Measurements from ENCODE around the gene HK3.

HK3 gene

DNA sequence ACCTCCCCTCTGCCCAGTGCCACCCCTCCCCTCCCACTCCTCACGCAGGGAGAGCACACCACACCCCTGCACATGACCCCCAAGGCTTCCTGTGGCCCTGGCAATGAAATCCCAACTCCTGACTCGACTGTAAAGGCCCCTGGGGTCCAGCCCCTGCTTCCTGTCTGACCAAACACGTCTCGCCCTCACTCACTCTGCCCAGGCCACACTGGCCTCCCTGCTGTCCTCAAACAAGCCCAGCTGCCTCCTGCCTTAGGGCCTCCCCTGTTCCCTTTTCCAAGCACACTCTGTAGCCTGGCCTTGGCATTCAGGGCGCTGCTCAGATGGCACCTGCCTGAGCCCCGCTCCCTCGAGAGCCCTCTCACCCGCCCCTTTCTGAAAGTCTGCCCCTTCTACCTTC is 42.4 kb downstream of the HK3 start:
- no peak for DNase-seq
- H3K27ac ChIP-seq (ENCODE audit: low read length): no peak overlapping the region
- H3F3A ChIP-seq (ENCODE audit: insufficient read depth, low read length): no peaks in the 10 kb centered on the region
- no peaks in the 10 kb centered on the region for H3K36me3 ChIP-seq (replicated peaks; ENCODE audit: insufficient read depth, low read length)
- no peak overlapping the region for H3K9ac ChIP-seq (ENCODE audit: low read length)
- H3K4me2 ChIP-seq (ENCODE audit: low read depth, low read length): no peak overlapping the region
- no peak overlapping the region for H2AFZ ChIP-seq (ENCODE audit: low read length)
- no peaks in the 10 kb centered on the region for H3K4me1 ChIP-seq (ENCODE audit: low read length)
- no peak for TF ChIP-seq EZH2phosphoT487 (IDR thresholded peaks at IDR 0.05; ENCODE audit: low read length)
- TF ChIP-seq, protein P1, sequence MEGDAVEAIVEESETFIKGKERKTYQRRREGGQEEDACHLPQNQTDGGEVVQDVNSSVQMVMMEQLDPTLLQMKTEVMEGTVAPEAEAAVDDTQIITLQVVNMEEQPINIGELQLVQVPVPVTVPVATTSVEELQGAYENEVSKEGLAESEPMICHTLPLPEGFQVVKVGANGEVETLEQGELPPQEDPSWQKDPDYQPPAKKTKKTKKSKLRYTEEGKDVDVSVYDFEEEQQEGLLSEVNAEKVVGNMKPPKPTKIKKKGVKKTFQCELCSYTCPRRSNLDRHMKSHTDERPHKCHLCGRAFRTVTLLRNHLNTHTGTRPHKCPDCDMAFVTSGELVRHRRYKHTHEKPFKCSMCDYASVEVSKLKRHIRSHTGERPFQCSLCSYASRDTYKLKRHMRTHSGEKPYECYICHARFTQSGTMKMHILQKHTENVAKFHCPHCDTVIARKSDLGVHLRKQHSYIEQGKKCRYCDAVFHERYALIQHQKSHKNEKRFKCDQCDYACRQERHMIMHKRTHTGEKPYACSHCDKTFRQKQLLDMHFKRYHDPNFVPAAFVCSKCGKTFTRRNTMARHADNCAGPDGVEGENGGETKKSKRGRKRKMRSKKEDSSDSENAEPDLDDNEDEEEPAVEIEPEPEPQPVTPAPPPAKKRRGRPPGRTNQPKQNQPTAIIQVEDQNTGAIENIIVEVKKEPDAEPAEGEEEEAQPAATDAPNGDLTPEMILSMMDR (IDR thresholded peaks at IDR 0.05; ENCODE audit: low read length): no peak
- TF ChIP-seq EZH2 (optimal IDR thresholded peaks at IDR 0.05; ENCODE audit: low read depth, low read length): no peak
- H3K27me3 ChIP-seq (replicated peaks; ENCODE audit: insufficient read depth, low read length): peaks cover 89% of the 10 kb centered on the region
- H3K79me2 ChIP-seq (ENCODE audit: low read length): no peaks in the 10 kb centered on the region
- H4K20me1 ChIP-seq (ENCODE audit: insufficient read depth, low read length): no peaks in the 10 kb centered on the region
- no peaks in the 10 kb centered on the region for H3K9me3 ChIP-seq (replicated peaks; ENCODE audit: insufficient read depth, low read length)
- no peaks in the 10 kb centered on the region for H3K9me2 ChIP-seq (replicated peaks; ENCODE audit: insufficient read depth, low read length)
- no peak overlapping the region for H3K4me3 ChIP-seq (ENCODE audit: low read length)

DNA sequence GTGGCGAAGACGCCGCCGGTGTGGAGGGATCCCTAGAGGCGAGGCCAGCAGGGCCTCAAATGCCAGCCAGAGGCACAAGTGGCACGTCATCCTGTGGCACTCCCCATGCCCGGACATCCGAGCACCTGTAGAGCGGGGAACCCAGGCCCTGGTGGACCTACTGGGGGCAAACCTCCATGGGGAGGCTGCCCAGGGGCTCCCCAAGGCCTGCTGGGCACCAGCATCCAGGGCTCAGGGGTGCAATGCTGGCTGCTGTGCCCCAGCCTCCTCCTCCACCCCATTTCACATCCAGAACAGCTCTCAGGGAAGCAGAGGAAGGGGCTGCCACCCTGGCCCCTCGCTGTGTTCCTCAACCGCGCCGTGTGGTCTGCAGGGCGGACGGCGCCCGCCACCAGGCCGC is 43.5 kb downstream of the HK3 start:
- H3K27me3 ChIP-seq (replicated peaks; ENCODE audit: insufficient read depth, low read length): peaks cover 89% of the 10 kb centered on the region
- H3K4me1 ChIP-seq (ENCODE audit: low read length): no peaks in the 10 kb centered on the region
- no peak for TF ChIP-seq EZH2phosphoT487 (IDR thresholded peaks at IDR 0.05; ENCODE audit: low read length)
- TF ChIP-seq, protein P1 (IDR thresholded peaks at IDR 0.05; ENCODE audit: low read length): no peak
- no peak for TF ChIP-seq EZH2 (optimal IDR thresholded peaks at IDR 0.05; ENCODE audit: low read depth, low read length)
- no peaks in the 10 kb centered on the region for H4K20me1 ChIP-seq (ENCODE audit: insufficient read depth, low read length)
- H2AFZ ChIP-seq (ENCODE audit: low read length): no peak overlapping the region
- no peaks in the 10 kb centered on the region for H3F3A ChIP-seq (ENCODE audit: insufficient read depth, low read length)
- H3K9me2 ChIP-seq (replicated peaks; ENCODE audit: insufficient read depth, low read length): no peaks in the 10 kb centered on the region
- DNase-seq: no peak
- H3K9me3 ChIP-seq (replicated peaks; ENCODE audit: insufficient read depth, low read length): no peaks in the 10 kb centered on the region
- H3K36me3 ChIP-seq (replicated peaks; ENCODE audit: insufficient read depth, low read length): no peaks in the 10 kb centered on the region
- no peak overlapping the region for H3K4me2 ChIP-seq (ENCODE audit: low read depth, low read length)
- no peaks in the 10 kb centered on the region for H3K79me2 ChIP-seq (ENCODE audit: low read length)
- no peak overlapping the region for H3K4me3 ChIP-seq (ENCODE audit: low read length)
- H3K27ac ChIP-seq (ENCODE audit: low read length): no peak overlapping the region
- no peak overlapping the region for H3K9ac ChIP-seq (ENCODE audit: low read length)

GRCh38 chr5:176854164-176854563 is 45.0 kb downstream of the HK3 start:
- H3K9me2 ChIP-seq (replicated peaks; ENCODE audit: insufficient read depth, low read length): no peaks in the 10 kb centered on the region
- no peaks in the 10 kb centered on the region for H3K4me1 ChIP-seq (ENCODE audit: low read length)
- no peaks in the 10 kb centered on the region for H3F3A ChIP-seq (ENCODE audit: insufficient read depth, low read length)
- peaks cover 93% of the 10 kb centered on the region for H3K27me3 ChIP-seq (replicated peaks; ENCODE audit: insufficient read depth, low read length)
- no peak overlapping the region for H2AFZ ChIP-seq (ENCODE audit: low read length)
- no peak overlapping the region for H3K9ac ChIP-seq (ENCODE audit: low read length)
- H4K20me1 ChIP-seq (ENCODE audit: insufficient read depth, low read length): no peaks in the 10 kb centered on the region
- H3K27ac ChIP-seq (ENCODE audit: low read length): no peak overlapping the region
- no peak overlapping the region for H3K4me3 ChIP-seq (ENCODE audit: low read length)
- H3K79me2 ChIP-seq (ENCODE audit: low read length): no peaks in the 10 kb centered on the region
- H3K4me2 ChIP-seq (ENCODE audit: low read depth, low read length): no peak overlapping the region
- TF ChIP-seq, protein P1 (IDR thresholded peaks at IDR 0.05; ENCODE audit: low read length): no peak
- TF ChIP-seq EZH2 (optimal IDR thresholded peaks at IDR 0.05; ENCODE audit: low read depth, low read length): no peak
- TF ChIP-seq EZH2phosphoT487 (IDR thresholded peaks at IDR 0.05; ENCODE audit: low read length): no peak
- DNase-seq: no peak
- no peaks in the 10 kb centered on the region for H3K36me3 ChIP-seq (replicated peaks; ENCODE audit: insufficient read depth, low read length)
- no peaks in the 10 kb centered on the region for H3K9me3 ChIP-seq (replicated peaks; ENCODE audit: insufficient read depth, low read length)

All from MM.1S (cell line).